Measurements from ENCODE around the gene CSTPP1. TPM values are rescaled to one million over a fixed set of nuclear protein-coding genes. Genes with fewer than 3 reads are reported as not detected.

CSTPP1 gene
- total and polyA plus RNA-seq, 2 of the 8 experiments (the other 6 are each of a cell fraction or from before 2014, with no cell fraction given), result 24.2 to 28.7 TPM

GRCh38 chr11:47144541-47144940 is 208.0 kb downstream of the CSTPP1 start:
- H3K9ac ChIP-seq (replicated peaks in 1 of 4; ENCODE audit: extremely low read depth in 1 of 4, low read depth in 3 of 4, low read length in 3 of 4), result no peak overlapping the region
- FAIRE-seq (no peak), DNase-seq (ENCODE audit: low read depth in 1 of 2, low spot score in 2 of 2) (no peak)
- TF ChIP-seq JUN (IDR thresholded peaks at IDR 0.05; ENCODE audit: low read depth, low read length) (no peak), YY1 (IDR thresholded peaks at IDR 0.05; ENCODE audit: low read depth, low read length) (no peak), TBP (IDR thresholded peaks at IDR 0.05; ENCODE audit: low read depth, low read length) (no peak), HDAC6 (IDR thresholded peaks at IDR 0.05; ENCODE audit: low read depth, low read length) (no peak), FOSL1 (IDR thresholded peaks at IDR 0.05; ENCODE audit: insufficient read depth, low read depth, low read length) (no peak)
- H4K8ac ChIP-seq (ENCODE audit: extremely low read depth, insufficient read depth, low read length), result no peak overlapping the region
- no peak overlapping the region for H3K18ac ChIP-seq (ENCODE audit: extremely low read depth, low read length)
- no peaks in the 10 kb centered on the region for H3K27me3 ChIP-seq (replicated peaks in 1 of 4; ENCODE audit: control insufficient read depth in 3 of 4, extremely low read depth in 1 of 4, insufficient read depth in 3 of 4, low read length in 3 of 4)
- H3K56ac ChIP-seq (replicated peaks; ENCODE audit: insufficient read length, low read depth, low read length), result no peak overlapping the region
- ChIA-PET POLR2A (ENCODE audit: partially characterized antibody) (interaction anchor here (1.4 kb wide), 1 partner anchor 31 kb away, joined by 3 read pairs; no protein-coding TSS in a partner anchor), CTCF (ENCODE audit: partially characterized antibody) (interaction anchor here (0.6 to 8.0 kb wide), 4 partner anchors 9 to 254 kb away, joined by 3 to 54 read pairs (median 4); no protein-coding TSS in a partner anchor)
- H3K36me3 ChIP-seq (ENCODE audit: control insufficient read depth in 2 of 4, insufficient read depth in 4 of 4, low read length in 3 of 4), result no peaks in the 10 kb centered on the region
- no peak overlapping the region for H3K27ac ChIP-seq (ENCODE audit: low read depth, low read length)
- H3K4me1 ChIP-seq (replicated peaks in 1 of 4; ENCODE audit: control insufficient read depth in 3 of 4, insufficient read depth in 4 of 4, low read length in 3 of 4), result peaks cover 0 to 2% (median 0%) of the 10 kb centered on the region in 4 experiments; a peak in 1 of 7 replicates
- no peak overlapping the region for H3K23ac ChIP-seq (ENCODE audit: insufficient read length)
- H2AFZ ChIP-seq (ENCODE audit: low read length), result no peak overlapping the region
- no peak overlapping the region for H2BK120ac ChIP-seq (replicated peaks; ENCODE audit: low read depth, low read length)
- H3K14ac ChIP-seq (ENCODE audit: insufficient read length), result no peak overlapping the region
- no peak overlapping the region for H2BK5ac ChIP-seq (ENCODE audit: low read depth, low read length)
- 92% methylated on average over 3 of the region's 3 CpGs; no CpG with 5 or more reads in 1 of the 2 experiments for WGBS, 2 experiments (ENCODE audit: extremely low coverage in 1 of 2, insufficient coverage in 1 of 2, insufficient read length in 1 of 2, insufficient replicate concordance in 2 of 2, low coverage in 1 of 2, low lambda C conversion rate in 2 of 2, missing lambda C conversion rate in 1 of 2)
- no peaks in the 10 kb centered on the region for H3K9me3 ChIP-seq (ENCODE audit: insufficient read depth in 2 of 2, low read depth in 1 of 2, low read length in 1 of 2)
- H2BK15ac ChIP-seq (ENCODE audit: low read length), result no peak overlapping the region
- H3K23me2 ChIP-seq (ENCODE audit: low read depth, low read length), result no peaks in the 10 kb centered on the region
- no peak overlapping the region for H2AK5ac ChIP-seq (ENCODE audit: low read depth, low read length)
- H3K79me1 ChIP-seq (ENCODE audit: low read depth, low read length), result no peaks in the 10 kb centered on the region
- no peaks in the 10 kb centered on the region for H3K79me2 ChIP-seq (ENCODE audit: control insufficient read depth in 1 of 2, insufficient read depth in 2 of 2, low read length in 2 of 2)
- H4K91ac ChIP-seq (replicated peaks; ENCODE audit: insufficient read length, low read length), result no peak overlapping the region
- no peak overlapping the region for H3K4me2 ChIP-seq (ENCODE audit: insufficient read depth in 1 of 2, low read depth in 2 of 2, low read length in 2 of 2)
- H4K20me1 ChIP-seq (replicated peaks in 1 of 2; ENCODE audit: control insufficient read depth in 1 of 2, insufficient read depth in 2 of 2, low read length in 2 of 2), result no peaks in the 10 kb centered on the region
- no peak overlapping the region for H3K4me3 ChIP-seq (ENCODE audit: extremely low read depth in 1 of 4, insufficient read depth in 2 of 4, low read depth in 3 of 4, low read length in 4 of 4)
- no peak overlapping the region for H3K4ac ChIP-seq (replicated peaks; ENCODE audit: insufficient read length, low read depth, low read length)
- no peak overlapping the region for H4K5ac ChIP-seq (ENCODE audit: insufficient read length, low read depth, low read length)
- no peak overlapping the region for H2BK12ac ChIP-seq (ENCODE audit: low read depth, low read length)
- H2BK20ac ChIP-seq (ENCODE audit: low read length), result no peak overlapping the region
